WERI-Rb-1 (cell line): ENCODE results near the gene TTC31.

ENCODE experiments used
- DNase-seq: peaks from one replicate; pipeline ENCODE4 v3.0.0-alpha.2; 2020
- H3K27ac ChIP-seq: fragments of 250-450 bp; sonication (Bioruptor Pico); 2 replicates; pipeline ENCODE4 v1.5.1; 2020; ENCODE audit warnings: mild to moderate bottlenecking, moderate library complexity
- H3K27me3 ChIP-seq: fragments of 250-450 bp; sonication (Bioruptor Pico); 2 replicates; pipeline ENCODE4 v1.5.1; 2021; ENCODE audit warnings: mild to moderate bottlenecking, low read depth, moderate library complexity; ENCODE audit not compliant: insufficient read depth, severe bottlenecking
- H3K36me3 ChIP-seq: fragments of 250-450 bp; sonication (Bioruptor Pico); 2 replicates; pipeline ENCODE4 v1.5.1; 2020; ENCODE audit warnings: mild to moderate bottlenecking, moderate library complexity
- H3K4me3 ChIP-seq: 2 replicates; pipeline ENCODE4 v1.5.1; 2011; ENCODE audit warnings: low read depth, mild to moderate bottlenecking, control low read depth, low read length
- H3K9me3 ChIP-seq: fragments of 250-450 bp; sonication (Bioruptor Pico); 2 replicates; pipeline ENCODE4 v1.5.1; 2021; ENCODE audit warnings: mild to moderate bottlenecking, moderate library complexity; ENCODE audit not compliant: severe bottlenecking
- TF ChIP-seq, protein P1 (sequence below): IDR thresholded peaks from 2 replicates; pipeline ENCODE4 v1.5.1; 2011; ENCODE audit warnings: low read depth, mild to moderate bottlenecking, control low read depth, inconsistent platforms, low read length

TTC31 gene

DNA sequence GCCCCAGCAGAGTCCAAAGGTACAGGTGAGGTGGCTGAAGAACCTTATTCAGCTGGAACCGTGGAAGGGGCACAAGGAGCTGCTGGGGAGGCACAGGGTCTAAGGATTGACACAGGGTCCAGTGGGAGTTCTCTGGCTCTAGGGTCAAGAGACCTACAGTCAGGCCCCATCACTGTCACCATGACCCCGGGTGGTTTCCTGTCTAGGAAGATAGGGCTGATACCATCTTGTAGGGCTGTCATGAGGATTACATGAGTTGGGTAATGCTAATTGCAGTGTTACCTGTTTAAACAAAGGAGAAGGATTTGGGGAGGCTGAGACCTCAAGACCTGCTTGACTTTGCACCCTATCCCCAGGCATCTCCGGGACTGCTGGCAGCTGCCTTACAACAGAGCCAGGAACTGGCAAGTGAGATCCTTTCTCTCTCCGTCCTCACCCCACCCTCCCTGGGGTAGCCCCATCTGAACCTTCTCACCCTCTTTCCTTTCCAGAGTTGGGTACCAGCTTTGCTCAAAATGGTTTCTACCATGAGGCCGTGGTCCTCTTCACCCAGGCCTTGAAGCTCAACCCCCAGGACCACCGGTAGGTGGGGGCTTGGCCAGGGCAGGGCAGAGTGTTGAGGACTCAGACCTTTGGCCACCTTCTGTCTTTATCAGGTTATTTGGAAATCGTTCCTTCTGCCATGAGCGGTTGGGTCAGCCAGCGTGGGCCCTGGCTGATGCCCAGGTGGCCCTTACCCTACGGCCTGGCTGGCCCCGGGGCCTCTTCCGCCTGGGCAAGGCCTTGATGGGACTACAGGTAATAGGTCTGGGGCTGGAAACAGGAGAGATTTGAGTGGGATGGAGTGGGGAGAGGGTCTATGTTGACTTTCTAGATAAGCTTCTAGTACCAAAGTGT is 9.0 kb downstream of the TTC31 start:
- Histone ChIP-seq H3K9me3 (no peaks in the 10 kb centered on the region), H3K4me3 (no peak overlapping the region), H3K36me3 (peaks cover 62% of the 10 kb centered on the region), H3K27ac (no peak overlapping the region), H3K27me3 (no peaks in the 10 kb centered on the region)
- TF ChIP-seq, protein P1, sequence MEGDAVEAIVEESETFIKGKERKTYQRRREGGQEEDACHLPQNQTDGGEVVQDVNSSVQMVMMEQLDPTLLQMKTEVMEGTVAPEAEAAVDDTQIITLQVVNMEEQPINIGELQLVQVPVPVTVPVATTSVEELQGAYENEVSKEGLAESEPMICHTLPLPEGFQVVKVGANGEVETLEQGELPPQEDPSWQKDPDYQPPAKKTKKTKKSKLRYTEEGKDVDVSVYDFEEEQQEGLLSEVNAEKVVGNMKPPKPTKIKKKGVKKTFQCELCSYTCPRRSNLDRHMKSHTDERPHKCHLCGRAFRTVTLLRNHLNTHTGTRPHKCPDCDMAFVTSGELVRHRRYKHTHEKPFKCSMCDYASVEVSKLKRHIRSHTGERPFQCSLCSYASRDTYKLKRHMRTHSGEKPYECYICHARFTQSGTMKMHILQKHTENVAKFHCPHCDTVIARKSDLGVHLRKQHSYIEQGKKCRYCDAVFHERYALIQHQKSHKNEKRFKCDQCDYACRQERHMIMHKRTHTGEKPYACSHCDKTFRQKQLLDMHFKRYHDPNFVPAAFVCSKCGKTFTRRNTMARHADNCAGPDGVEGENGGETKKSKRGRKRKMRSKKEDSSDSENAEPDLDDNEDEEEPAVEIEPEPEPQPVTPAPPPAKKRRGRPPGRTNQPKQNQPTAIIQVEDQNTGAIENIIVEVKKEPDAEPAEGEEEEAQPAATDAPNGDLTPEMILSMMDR, result no peak
- no peak for DNase-seq

DNA sequence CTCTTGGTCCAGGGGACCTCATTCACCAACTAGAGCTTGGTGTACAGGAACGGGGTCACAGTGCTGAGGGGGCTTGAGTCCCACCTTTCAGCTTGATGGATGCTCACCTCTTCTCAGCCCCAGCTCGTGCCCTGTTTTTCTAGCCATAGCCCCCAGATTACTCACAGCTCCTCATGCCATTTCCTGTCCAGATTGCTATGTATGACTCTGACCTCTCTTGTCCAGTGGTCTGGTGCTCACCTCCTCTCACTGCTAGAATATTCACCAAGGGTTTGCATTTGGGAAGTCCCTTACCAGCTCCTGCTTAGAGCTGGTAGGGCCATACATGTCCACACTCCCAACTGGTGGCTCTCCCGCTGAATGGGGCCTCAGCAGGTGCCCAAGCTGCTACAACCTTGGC is 10.7 kb downstream of the TTC31 start:
- Histone ChIP-seq H3K27ac (no peak overlapping the region), H3K27me3 (no peaks in the 10 kb centered on the region), H3K9me3 (no peaks in the 10 kb centered on the region), H3K36me3 (peaks cover 58% of the 10 kb centered on the region), H3K4me3 (no peak overlapping the region)
- TF ChIP-seq, protein P1, result no peak
- DNase-seq, result no peak

DNA sequence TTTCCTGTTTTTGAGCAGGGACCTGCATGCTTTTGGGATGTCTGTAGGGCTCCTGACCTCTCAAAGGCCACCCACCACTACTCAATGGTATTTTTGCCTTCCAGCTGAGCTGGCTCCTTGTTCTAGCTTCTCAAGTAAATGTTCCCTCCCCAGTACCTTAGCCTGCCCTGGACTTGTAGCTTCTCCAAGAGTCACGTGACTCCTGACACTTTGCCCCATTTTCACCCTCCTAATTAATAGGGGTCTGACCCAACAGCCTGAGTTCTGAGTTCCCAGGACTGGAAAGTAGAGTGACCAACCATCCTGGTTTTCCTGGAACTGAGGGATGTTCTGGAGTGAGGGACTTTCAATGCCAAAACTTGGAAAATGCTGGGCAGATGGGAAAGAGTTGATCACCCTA is 12.6 kb downstream of the TTC31 start:
- Histone ChIP-seq H3K4me3 (no peak overlapping the region), H3K36me3 (peaks cover 56% of the 10 kb centered on the region), H3K27me3 (no peaks in the 10 kb centered on the region), H3K27ac (no peak overlapping the region), H3K9me3 (no peaks in the 10 kb centered on the region)
- no peak for DNase-seq
- TF ChIP-seq, protein P1, result no peak

DNA sequence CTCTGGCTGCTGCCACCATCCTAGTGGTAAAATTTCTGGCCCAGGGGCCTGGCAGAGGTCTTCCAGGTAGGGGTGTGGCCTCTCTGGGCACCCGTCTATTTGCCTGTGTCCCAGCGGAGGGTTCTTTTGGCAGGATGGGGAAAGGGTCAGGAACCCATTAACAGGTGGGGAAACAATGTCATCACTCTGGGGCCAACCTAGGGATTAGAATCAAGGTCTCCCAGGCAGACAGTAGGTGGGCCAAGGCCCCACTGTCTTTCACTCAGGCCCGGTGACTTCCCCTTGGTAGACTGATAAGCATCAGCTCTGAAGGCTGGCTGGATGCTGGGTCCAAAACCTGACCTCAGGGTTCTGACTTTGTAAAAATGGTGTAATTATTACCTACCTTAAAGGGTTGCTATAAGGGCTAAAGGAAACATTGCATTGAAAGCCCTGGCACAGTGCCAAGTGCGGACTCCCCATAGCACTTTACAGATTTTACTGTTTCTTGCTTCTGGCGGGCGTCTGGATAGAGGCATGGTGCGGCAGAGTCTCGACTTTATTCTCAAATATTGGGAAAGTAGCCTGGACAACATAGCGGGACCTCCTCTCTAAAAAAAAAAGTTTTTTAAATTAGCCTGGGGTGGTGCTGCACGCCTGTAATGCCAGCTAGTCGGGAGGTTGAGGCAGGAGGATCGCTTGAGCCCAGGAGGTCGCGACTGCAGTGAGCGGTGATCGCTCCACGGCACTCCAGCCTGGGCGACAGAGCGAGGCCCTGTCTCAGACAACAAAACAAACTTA is 14.3 kb downstream of the TTC31 start:
- peaks cover 39% of the 10 kb centered on the region for H3K36me3 ChIP-seq
- no peaks in the 10 kb centered on the region for H3K9me3 ChIP-seq
- TF ChIP-seq, protein P1, result no peak
- H3K27ac ChIP-seq, result no peak overlapping the region
- H3K4me3 ChIP-seq, result no peak overlapping the region
- no peaks in the 10 kb centered on the region for H3K27me3 ChIP-seq
- DNase-seq, result no peak

DNA sequence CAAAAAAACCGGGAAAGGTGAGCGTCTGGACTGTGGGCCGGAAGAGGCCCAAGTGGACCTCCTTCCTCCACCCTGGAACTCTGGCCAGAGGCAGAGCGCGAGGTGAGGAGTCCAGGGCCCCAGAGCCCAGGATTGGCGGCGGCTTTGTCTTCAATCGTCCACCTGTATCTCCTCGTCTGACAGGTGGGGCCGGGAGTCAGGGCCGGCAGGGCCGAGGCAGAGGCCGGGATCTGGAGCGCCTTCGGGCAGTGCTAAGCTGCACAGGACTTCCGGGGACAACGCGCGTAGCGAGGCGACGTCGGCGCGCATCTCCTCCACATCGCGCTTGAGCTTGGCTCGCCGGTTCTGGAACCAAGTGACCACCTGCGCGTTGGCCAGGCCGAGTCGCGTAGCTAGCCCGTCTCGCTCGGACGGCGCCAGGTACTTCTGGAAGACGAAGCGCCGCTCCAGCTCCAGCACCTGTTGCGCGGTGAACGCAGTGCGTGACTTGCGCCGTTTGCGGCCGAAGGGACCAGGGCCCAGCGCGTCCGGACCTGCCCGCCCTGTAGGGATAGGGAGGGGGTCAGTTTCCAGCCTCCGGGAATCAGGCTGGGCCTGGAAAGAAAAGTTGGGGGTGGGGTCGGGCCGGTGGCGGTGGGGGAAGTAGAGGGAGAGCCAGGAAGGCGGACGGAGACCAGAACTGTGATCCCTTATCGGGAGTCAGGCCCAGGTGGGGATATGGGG is 15.1 kb downstream of the TTC31 start:
- H3K27me3 ChIP-seq, result no peaks in the 10 kb centered on the region
- no peak overlapping the region for H3K4me3 ChIP-seq
- H3K27ac ChIP-seq, result no peak overlapping the region
- DNase-seq, result no peak
- peaks cover 31% of the 10 kb centered on the region for H3K36me3 ChIP-seq
- H3K9me3 ChIP-seq, result no peaks in the 10 kb centered on the region
- TF ChIP-seq, protein P1, result no peak
